Measurements from ENCODE around the gene BLMH.
"Not testable (repeated sequence)": the region's sequence is repeated elsewhere in the genome, so short reads cannot be mapped to it uniquely, and the experiment has no call there.

BLMH gene

GRCh38 chr17:30249460-30249859 is 42.3 kb downstream of the BLMH start:
- DNase-seq (ENCODE audit: low read depth): no peak

- DNase-seq (ENCODE audit: low read depth): peak; percentile 40
Measured at GRCh38 chr17:30248786-30249185, 43.0 kb downstream of the BLMH start.

GRCh38 chr17:30246460-30246859 is 45.3 kb downstream of the BLMH start:
- no peak for DNase-seq (ENCODE audit: low read depth)

DNA sequence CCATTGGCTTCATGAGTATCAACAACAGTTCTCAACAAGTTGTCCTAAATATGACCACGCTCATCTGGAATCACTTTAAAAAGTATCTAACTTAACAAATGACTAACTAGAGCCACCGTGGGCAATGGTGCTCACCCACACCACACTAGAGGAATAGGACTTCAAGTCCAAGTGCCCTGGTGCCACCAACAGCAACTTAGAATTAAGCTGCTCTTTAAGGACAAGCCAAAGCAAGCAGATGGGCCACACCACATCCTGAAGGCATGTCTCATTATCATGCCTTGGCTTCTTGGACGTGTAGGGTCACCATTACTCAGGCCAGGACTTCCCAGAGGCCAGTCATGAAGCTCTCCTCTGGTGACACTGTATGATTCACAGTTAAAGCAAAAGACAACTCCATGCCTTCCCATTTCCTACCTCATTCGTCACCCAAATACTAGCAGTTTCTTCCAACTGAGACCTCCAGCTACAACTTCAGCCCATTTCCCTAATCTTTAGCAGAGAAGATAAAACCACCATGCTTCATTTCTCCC is 46.8 kb downstream of the BLMH start:
- peak; percentile 37 for DNase-seq (ENCODE audit: low read depth)

DNA sequence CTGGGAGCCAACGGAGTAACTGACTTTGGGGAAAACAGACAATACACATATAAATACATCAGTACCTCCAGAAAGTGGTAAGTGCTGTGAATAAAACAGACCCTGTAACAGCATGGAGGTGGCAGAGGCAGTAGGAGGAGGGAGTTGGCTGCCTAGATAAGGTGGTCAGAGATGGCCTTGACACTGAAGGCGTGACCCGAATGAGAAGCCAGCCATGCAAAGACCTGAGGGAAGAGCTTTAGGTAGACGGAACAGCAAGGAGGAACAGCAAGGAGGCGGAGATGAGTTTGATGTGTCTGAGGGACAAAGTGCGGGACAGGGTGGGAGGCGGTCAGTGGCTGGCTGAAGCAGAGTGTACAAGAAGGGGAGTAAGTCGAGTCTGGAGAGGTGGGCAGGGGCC is 48.2 kb downstream of the BLMH start:
- DNase-seq (ENCODE audit: low read depth): no peak

DNA sequence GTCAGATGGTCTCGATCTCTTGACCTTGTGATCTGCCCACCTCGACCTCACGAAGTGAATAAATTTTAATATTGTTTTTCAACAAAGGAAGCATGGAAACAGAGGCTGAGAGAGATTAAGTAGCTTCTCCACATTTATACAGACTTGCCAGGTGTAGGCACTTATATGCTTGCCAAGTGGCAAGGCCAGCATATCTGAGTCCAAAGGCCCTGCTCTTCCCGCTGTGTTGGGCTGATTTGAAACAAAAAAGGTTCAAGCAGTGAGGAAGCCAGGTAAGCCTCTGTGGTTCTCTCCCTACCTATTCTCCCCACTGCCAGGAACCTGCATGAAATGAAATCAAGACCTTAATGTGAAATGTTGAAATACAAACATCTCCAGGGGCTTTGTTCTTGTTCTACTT is 48.7 kb downstream of the BLMH start:
- DNase-seq (ENCODE audit: low read depth): no peak

DNA sequence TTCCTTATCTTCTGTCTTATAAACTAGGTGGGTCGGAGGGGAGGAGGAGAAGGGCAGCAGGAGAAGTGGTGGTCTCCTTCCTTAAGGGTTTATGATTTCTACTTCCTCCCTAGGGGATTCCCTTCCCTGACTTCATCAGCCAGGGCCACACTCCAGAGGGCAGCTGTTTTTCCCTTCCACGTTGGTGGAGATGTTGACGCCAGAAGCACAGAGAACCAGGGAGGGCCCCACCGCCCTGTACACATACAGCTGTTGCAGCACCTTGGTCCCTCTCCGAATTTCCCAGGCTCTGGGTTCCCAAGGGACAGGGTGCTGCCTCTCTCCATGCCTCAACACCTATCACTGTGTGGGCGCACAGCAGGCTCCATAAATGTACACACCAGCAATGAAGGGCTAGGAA is 50.7 kb downstream of the BLMH start:
- no peak for DNase-seq (ENCODE audit: low read depth)

- DNase-seq (ENCODE audit: low read depth): no peak
Measured at GRCh38 chr17:30240177-30240576, 51.6 kb downstream of the BLMH start.

GRCh38 chr17:30239089-30239462 is 52.7 kb downstream of the BLMH start:
- no peak for DNase-seq (ENCODE audit: low read depth)

GRCh38 chr17:30238387-30239088 is 53.2 kb downstream of the BLMH start:
- no peak for DNase-seq (ENCODE audit: low read depth)

DNA sequence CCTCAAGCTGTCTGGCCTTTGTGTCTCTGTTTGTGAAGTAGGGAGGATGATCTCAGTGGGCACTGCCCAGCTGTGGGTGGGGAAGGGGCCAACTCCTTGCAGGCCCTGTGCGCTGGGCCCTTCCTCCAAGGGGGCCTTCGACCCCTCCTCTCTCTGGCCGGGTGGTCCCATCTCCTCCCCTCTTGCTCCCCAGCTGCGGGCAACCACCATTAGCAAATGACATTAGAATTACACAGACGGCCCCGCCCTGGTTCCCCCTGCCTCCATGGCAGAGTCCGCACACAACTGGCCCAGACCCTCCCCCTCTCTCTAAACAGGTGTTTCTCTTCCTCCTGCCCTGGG is 53.8 kb downstream of the BLMH start:
- DNase-seq (ENCODE audit: low read depth): no peak

GRCh38 chr17:30237296-30238002 is 54.3 kb downstream of the BLMH start:
- DNase-seq (ENCODE audit: low read depth): no peak

- DNase-seq (ENCODE audit: low read depth): peak; percentile 51
Measured at GRCh38 chr17:30236766-30237165, 55.0 kb downstream of the BLMH start.

DNA sequence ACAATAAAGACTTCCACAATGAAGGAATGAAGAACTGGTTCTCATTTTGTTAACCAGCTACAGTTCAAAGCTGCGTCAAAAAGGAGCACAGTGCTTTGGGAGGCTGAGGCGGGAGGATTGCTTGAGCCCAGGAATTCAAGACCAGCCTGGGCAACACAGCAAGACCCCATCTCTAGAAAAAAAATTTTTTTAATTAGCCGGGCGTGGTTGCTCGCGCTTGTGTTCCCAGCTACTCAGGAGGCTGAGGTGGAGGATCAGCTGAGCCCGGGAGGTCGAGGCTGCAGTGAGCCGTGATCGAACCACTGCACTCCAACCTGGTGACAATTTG is 55.5 kb downstream of the BLMH start:
- no peak for DNase-seq (ENCODE audit: low read depth)

DNA sequence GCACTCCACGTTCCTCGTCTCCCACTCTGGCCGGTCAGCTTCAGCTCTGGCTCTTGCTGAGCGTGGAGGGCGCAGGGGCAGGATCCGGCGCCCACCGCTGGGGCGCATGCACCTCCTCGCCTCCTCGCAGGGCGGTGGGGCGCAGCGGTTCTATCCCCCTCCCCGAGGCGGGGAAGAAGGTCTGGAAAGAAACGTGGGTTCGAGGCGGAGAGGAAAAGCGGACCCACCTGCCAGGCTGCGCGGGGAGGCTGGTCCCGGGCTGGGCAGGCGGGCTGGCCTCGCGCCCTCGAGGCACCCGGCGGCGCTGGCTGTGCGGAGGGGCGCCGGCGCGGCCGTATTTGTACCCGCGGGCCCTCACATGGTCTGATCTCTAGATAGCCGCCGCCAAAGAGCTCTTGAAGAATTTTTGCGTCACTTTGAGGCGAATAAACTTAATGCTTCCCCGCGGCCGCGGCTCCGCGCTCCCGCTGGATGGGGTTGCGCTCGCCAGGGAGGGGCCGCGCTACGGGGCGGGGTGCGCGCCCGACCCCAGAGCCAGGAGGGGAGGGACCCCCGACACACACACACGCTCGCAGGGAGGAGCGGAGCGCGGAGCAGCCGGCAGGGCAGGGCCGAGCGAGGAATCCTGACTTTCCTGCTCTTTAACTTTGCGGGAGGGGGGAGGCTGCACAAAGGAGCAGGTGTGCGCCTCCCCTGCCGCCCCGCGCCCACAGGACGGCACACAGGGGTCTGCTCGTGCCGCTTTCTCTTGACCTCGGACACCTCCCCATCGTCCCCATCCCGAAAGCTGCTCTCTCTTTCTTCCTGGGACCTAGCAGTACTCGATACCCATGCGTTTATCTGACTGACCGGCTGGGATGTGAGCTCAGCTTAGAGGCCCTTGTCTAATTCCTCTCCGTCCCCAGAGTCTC is 56.1 kb downstream of the BLMH start, which contains the start of gene SLC6A4:
TSS of gene SLC6A4 (minus strand) at position 312 of the 911 bp plus-strand sequence. CDS start 13,739 bp downstream, outside the sequence.
- no peak for DNase-seq (ENCODE audit: low read depth)

DNA sequence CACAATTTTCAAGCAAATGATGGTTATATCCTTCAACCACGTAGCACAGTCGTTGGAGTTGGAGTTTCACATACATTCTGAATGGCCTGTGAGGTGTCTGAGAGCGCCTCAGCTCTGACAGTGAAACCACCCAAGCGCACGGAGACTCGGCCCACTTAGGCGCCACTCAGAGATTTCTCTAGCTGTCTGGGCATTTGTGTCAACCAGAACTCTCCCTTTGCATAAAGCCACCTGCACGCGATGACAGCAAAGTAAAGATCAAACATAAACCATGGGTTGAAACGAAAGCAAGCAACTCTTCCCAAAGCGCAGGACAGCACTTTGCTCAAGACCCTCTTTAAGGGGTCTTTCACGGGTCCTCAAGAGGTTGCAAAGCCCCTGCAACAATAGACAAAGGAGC is 56.8 kb downstream of the BLMH start:
- no peak for DNase-seq (ENCODE audit: low read depth)

DNA sequence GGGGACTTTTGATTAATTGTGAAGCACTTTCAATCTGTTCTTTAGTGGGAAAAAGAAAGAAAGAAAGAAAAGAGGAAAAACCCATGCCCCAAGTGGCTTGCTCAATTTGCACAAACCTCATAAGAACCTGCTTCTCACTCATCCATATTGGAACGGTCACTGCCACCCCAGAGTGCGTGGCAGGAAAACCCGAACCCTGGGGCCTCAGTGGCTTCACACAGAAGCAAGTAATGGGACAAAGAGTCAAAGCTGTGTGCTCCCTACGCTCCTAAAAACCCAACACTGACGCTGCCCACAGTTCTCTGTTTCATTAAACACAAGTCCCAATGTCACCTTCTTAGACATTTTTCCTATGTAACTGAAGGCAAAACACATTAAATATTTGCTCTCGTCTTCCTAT is 57.4 kb downstream of the BLMH start:
- DNase-seq (ENCODE audit: low read depth): no peak

DNA sequence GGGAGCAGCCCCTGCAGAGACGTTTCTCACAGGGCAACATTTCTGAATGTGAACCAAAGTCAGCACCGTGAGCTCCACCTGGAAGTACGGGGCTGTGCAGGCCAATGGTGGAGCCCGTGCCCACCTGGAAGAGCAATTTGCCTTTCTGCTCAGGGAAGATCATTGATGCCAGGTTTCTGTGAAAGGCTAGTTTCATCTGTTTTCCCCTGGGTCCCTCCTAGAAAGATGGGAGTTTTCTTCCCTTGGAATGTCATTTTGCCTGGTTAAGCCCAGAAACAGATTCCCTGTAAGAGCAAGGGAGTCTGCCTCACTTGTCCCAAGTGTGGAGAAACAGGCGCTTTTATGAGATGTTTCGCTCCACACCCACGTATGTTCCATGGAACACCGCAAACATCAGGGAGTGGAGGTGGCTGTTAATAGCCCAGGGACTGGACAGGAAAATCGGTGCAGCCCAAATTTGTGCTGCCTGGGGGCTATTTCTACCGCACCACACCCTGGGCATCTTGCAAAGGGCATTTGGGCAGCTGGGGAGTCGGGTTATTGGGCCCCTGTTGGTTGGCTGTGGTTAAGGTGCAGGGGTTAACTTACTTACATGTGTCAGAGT is 58.8 kb downstream of the BLMH start:
- DNase-seq (ENCODE audit: low read depth): no peak

DNA sequence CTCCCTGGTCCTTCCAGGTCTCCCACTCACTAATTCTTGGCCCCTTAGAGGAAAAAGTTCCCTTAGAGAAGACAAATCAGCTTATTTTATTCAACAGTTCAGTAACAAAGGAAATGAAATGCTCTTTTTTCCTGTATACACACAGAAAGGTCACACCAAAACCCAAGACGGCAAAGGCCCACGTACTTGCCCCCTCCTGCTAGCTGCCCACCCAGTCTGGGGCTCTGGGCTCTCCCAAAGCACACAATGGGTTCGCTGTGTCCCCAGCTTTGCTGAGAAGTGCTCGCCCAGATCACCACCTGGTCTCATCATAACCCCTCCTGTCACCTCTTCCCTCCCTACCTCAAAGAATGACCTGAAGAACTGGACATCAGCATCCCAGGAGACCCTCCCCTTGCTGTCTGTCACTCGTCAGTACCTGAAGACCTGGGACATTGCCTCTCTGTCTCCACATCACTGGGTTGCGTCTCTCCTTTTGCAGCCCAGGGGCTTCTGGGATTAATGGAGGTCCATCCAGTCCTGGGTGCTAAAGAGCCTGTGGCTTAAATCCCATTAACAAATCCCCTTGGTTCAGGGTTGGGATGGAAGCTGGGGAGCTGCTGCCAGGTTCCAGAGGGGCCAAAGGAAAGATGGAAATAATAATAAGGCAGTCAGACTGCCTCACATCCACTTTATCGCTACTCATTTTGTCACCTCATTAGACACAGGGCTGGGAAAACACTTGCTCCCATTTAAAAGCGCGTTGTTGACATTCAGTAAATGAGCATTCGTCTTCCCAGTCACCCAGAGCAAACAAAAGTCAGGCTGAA is 59.5 kb downstream of the BLMH start:
- no peak for DNase-seq (ENCODE audit: low read depth)

DNA sequence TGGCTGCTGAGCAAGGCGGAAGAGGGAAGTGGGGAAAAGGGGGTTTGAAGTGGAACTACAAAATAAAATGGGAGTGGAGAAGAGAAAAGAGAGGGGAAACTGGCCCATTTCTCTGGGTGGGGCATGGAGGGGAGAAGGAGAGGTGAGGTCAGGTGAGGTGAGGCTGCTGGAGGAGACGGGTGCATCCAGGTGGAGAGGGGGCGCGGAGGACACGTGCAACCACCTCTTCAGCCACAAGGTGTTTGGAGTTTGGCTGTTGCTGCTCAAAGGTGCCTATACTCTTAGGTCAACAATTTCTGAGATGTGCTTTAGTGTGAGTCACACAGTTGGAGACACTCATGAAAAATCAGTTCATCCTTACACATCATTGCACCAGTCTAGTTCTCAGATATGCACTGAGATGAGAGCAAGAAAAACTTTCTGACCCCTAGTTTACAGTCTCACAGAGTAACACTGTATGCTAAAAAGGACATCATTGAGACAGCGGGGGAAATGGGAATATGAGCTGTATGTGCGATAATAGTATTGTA is 61.1 kb downstream of the BLMH start:
- DNase-seq (ENCODE audit: low read depth): no peak

GRCh38 chr17:30230009-30230408 is 61.7 kb downstream of the BLMH start:
- not testable (repeated sequence) for DNase-seq (ENCODE audit: low read depth)
